IMR-90 (cell line): ENCODE measurements around the gene DHX38. TPM values are rescaled to one million over a fixed set of nuclear protein-coding genes. Genes with fewer than 3 reads are reported as not detected.

Experiments
- ATAC-seq: fragments of 200-7000 bp; cut with Tn5 transposase; 2 replicates; pipeline ENCODE4 v1.9.1; 2020; ENCODE audit warnings: low read depth, mild to moderate bottlenecking, moderate library complexity
- BruUV-seq: library from RNA; stranded (reverse); fragments of 400-500 nt; replicated peaks from 2 replicates; lab custom pipeline; 2021; lab: Mats Ljungman, UMichigan
- CTCF ChIA-PET: fragments of 300-600 bp; formaldehyde crosslinking; extraction: SDS; loops from one replicate; lab custom pipeline; 2021; ENCODE audit warnings: antibody characterized with exemption; lab: Yijun Ruan, JAX
- POLR2A ChIA-PET: fragments of 300-600 bp; sonication (Branson Sonifier 250); formaldehyde crosslinking; loops from one replicate; lab custom pipeline; 2022; ENCODE audit warnings: antibody characterized with exemption; ENCODE audit not compliant: unreplicated experiment; lab: Charles Lee
- DNase-seq: peaks from one replicate; pipeline ENCODE4 v3.0.0; 2013
- H2AFZ ChIP-seq: replicated peaks from 2 replicates; pipeline ENCODE3; 2013; ENCODE audit warnings: low read length, mild to moderate bottlenecking; ENCODE audit not compliant: poor library complexity
- H2AK5ac ChIP-seq: 2 replicates; pipeline ENCODE4 v1.6.1; 2013; ENCODE audit warnings: low read depth, low read length, inconsistent platforms
- H2AK9ac ChIP-seq: replicated peaks from 2 replicates; pipeline ENCODE3; 2013; ENCODE audit warnings: mild to moderate bottlenecking, low read depth, low read length, moderate library complexity; ENCODE audit not compliant: poor library complexity
- H2BK120ac ChIP-seq: 2 replicates; pipeline ENCODE4 v1.6.1; 2013; ENCODE audit warnings: low read depth, low read length, inconsistent platforms
- H2BK15ac ChIP-seq: 3 replicates; pipeline ENCODE4 v1.6.1; 2013; ENCODE audit warnings: low read depth, low read length, inconsistent platforms
- H2BK20ac ChIP-seq: 2 replicates; pipeline ENCODE4 v1.6.1; 2013; ENCODE audit warnings: low read depth, mild to moderate bottlenecking, inconsistent platforms, low read length, moderate library complexity
- H2BK5ac ChIP-seq: 2 replicates; pipeline ENCODE4 v1.6.1; 2013; ENCODE audit warnings: mild to moderate bottlenecking, low read depth, low read length, inconsistent platforms; ENCODE audit not compliant: poor library complexity, severe bottlenecking
- H3K14ac ChIP-seq: replicated peaks from 2 replicates; pipeline ENCODE4 v1.6.1; 2013; ENCODE audit warnings: low read depth, low read length, inconsistent platforms
- H3K18ac ChIP-seq: 2 replicates; pipeline ENCODE4 v1.6.1; 2013; ENCODE audit warnings: low read depth, low read length, control low read depth
- H3K23ac ChIP-seq: 2 replicates; pipeline ENCODE4 v1.6.1; 2013; ENCODE audit warnings: low read depth, low read length, inconsistent platforms
- H3K27ac ChIP-seq: 2 replicates; pipeline ENCODE4 v1.5.1; 2013; ENCODE audit warnings: mild to moderate bottlenecking, control low read depth, low read length; ENCODE audit not compliant: insufficient read depth
- H3K27me3 ChIP-seq: 2 replicates; pipeline ENCODE4 v1.6.1; 2013; ENCODE audit warnings: low read length; ENCODE audit not compliant: control insufficient read depth, insufficient read depth
- H3K36me3 ChIP-seq: 2 replicates; pipeline ENCODE4 v1.6.1; 2013; ENCODE audit warnings: low read length, mixed read lengths; ENCODE audit not compliant: control insufficient read depth, insufficient read depth
- H3K4ac ChIP-seq: 2 replicates; pipeline ENCODE4 v1.6.1; 2013; ENCODE audit warnings: low read depth, low read length, inconsistent platforms
- H3K4me1 ChIP-seq: 2 replicates; pipeline ENCODE4 v1.6.1; 2013; ENCODE audit warnings: low read length, mixed read lengths; ENCODE audit not compliant: control insufficient read depth, insufficient read depth
- H3K4me2 ChIP-seq: 2 replicates; pipeline ENCODE4 v1.6.1; 2013; ENCODE audit warnings: low read depth, mild to moderate bottlenecking, control low read depth, low read length, moderate library complexity
- H3K4me3 ChIP-seq: 2 replicates; pipeline ENCODE4 v1.5.1; 2013; ENCODE audit warnings: low read depth, mild to moderate bottlenecking, control low read depth, low read length, moderate library complexity; ENCODE audit not compliant: insufficient read depth
- H3K56ac ChIP-seq: 2 replicates; pipeline ENCODE4 v1.6.1; 2013; ENCODE audit warnings: low read length, inconsistent platforms; ENCODE audit not compliant: insufficient read depth; ENCODE audit errors: extremely low read depth
- H3K79me1 ChIP-seq, 2 experiments: 2 replicates each; pipeline ENCODE4 v1.6.1; 2013; ENCODE audit warnings: low read length in 2 of 2, inconsistent platforms in 1 of 2, low read depth in 1 of 2
- H3K9ac ChIP-seq: 2 replicates; pipeline ENCODE4 v1.6.1; 2013; ENCODE audit warnings: low read depth, low read length, control low read depth
- H3K9me1 ChIP-seq: 2 replicates; pipeline ENCODE4 v1.6.1; 2013; ENCODE audit warnings: low read length, inconsistent platforms; ENCODE audit not compliant: insufficient read depth
- H3K9me3 ChIP-seq: 2 replicates; pipeline ENCODE4 v1.6.1; 2013; ENCODE audit warnings: low read length; ENCODE audit not compliant: control insufficient read depth, insufficient read depth
- H4K20me1 ChIP-seq: 2 replicates; pipeline ENCODE4 v1.6.1; 2013; ENCODE audit warnings: low read length, inconsistent platforms; ENCODE audit not compliant: insufficient read depth
- H4K5ac ChIP-seq: 2 replicates; pipeline ENCODE4 v1.6.1; 2013; ENCODE audit warnings: mild to moderate bottlenecking, low read depth, low read length, control low read depth
- H4K8ac ChIP-seq, 2 experiments: 2 replicates each; pipeline ENCODE4 v1.6.1; 2013; ENCODE audit warnings: low read depth in 2 of 2, low read length in 2 of 2, control low read depth in 1 of 2, inconsistent platforms in 1 of 2
- H4K91ac ChIP-seq: 2 replicates; pipeline ENCODE4 v1.6.1; 2013; ENCODE audit warnings: low read depth, low read length, inconsistent platforms; ENCODE audit not compliant: insufficient read depth
- BHLHE40 ChIP-seq: fragments of 150-350 bp; IDR thresholded peaks from 2 replicates; pipeline ENCODE4 v1.6.1; 2016; ENCODE audit warnings: mild to moderate bottlenecking, low read depth, low read length
- CEBPB ChIP-seq: IDR thresholded peaks from 2 replicates; pipeline ENCODE4 v1.6.1; 2012; ENCODE audit warnings: low read depth, low read length, improper control_type of control experiment
- CHD1 ChIP-seq: IDR thresholded peaks from 2 replicates; pipeline ENCODE4 v1.6.1; 2012; ENCODE audit warnings: low read depth, low read length, improper control_type of control experiment
- CTCF ChIP-seq: conservative IDR thresholded peaks from 2 replicates; pipeline ENCODE4 v1.5.1; 2012; ENCODE audit warnings: mild to moderate bottlenecking, low read depth, low read length, improper control_type of control experiment
- ELK1 ChIP-seq: fragments of 150-350 bp; IDR thresholded peaks from 2 replicates; pipeline ENCODE4 v1.6.1; 2016; ENCODE audit warnings: low read depth, mild to moderate bottlenecking, low read length, moderate library complexity, borderline replicate concordance
- FOS ChIP-seq: fragments of 150-350 bp; IDR thresholded peaks from 2 replicates; pipeline ENCODE4 v1.6.1; 2016; ENCODE audit warnings: low read depth, low read length
- MAFK ChIP-seq: IDR thresholded peaks from 2 replicates; pipeline ENCODE4 v1.6.1; 2012; ENCODE audit warnings: low read depth, low read length, improper control_type of control experiment
- MAZ ChIP-seq: IDR thresholded peaks from 2 replicates; pipeline ENCODE4 v1.6.1; 2012; ENCODE audit warnings: low read depth, mild to moderate bottlenecking, low read length, improper control_type of control experiment, moderate library complexity, borderline replicate concordance
- MXI1 ChIP-seq: IDR thresholded peaks from 2 replicates; pipeline ENCODE4 v1.6.1; 2012; ENCODE audit warnings: low read depth, mild to moderate bottlenecking, low read length, moderate library complexity, borderline replicate concordance
- NFE2L2 ChIP-seq: fragments of 150-350 bp; IDR thresholded peaks from 2 replicates; pipeline ENCODE4 v1.6.1; 2016; ENCODE audit warnings: low read depth, mild to moderate bottlenecking, low read length
- POLR2A ChIP-seq: IDR thresholded peaks from 2 replicates; pipeline ENCODE4 v1.6.1; 2012; ENCODE audit warnings: mild to moderate bottlenecking, low read depth, low read length
- RAD21 ChIP-seq: IDR thresholded peaks from 2 replicates; pipeline ENCODE4 v1.6.1; 2012; ENCODE audit warnings: low read length, improper control_type of control experiment
- RCOR1 ChIP-seq: IDR thresholded peaks from 2 replicates; pipeline ENCODE4 v1.6.1; 2012; ENCODE audit warnings: mild to moderate bottlenecking, low read length, improper control_type of control experiment; ENCODE audit not compliant: insufficient replicate concordance
- RFX5 ChIP-seq: IDR thresholded peaks from 2 replicates; pipeline ENCODE4 v1.8.0; 2012; ENCODE audit warnings: low read depth, mild to moderate bottlenecking, low read length, moderate library complexity
- SMC3 ChIP-seq: fragments of 150-350 bp; IDR thresholded peaks from 2 replicates; pipeline ENCODE4 v1.6.1; 2016; ENCODE audit warnings: low read depth, mild to moderate bottlenecking, antibody characterized with exemption, low read length, moderate library complexity
- dilution Hi-C: fragments of 300-500 bp; cut with HindIII; formaldehyde crosslinking; loops from one replicate; pipeline ENCODE4 v1.14.3; 2018; ENCODE audit warnings: low sequenced_read_pairs; ENCODE audit not compliant: unreplicated experiment
- in situ Hi-C: fragments of 300-500 bp; cut with MboI; formaldehyde crosslinking; loops from 3 replicates; pipeline ENCODE4 v1.14.3; 2019; ENCODE audit warnings: low sequenced_read_pairs, inconsistent platforms, mixed read lengths
- intact Hi-C: fragments of 100-400 bp; cut with micrococcal nuclease; formaldehyde crosslinking; loops from 2 replicates; pipeline ENCODE4 v1.10.0; 2022
- polyA plus RNA-seq, 3 experiments: library from polyadenylated mRNA; depleted of rRNA; stranded (reverse); fragments of >200 nt; gene quantifications; 2 replicates each; pipeline ENCODE4 v1.2.3, GENCODE V29; 2012; ENCODE audit warnings: low replicate concordance in 1 of 3
- total RNA-seq: library from RNA; depleted of rRNA; stranded (reverse); fragments of >200 nt; gene quantifications from 2 replicates; pipeline ENCODE4 v1.2.3, GENCODE V29; 2012
- TF ChIP-seq, protein P1 (sequence below): fragments of 150-350 bp; IDR thresholded peaks from 2 replicates; pipeline ENCODE4 v1.6.1; 2017; ENCODE audit warnings: mild to moderate bottlenecking, antibody characterized with exemption, low read length, low read depth

DHX38 gene
- total and polyA plus RNA-seq, 2 of the 4 experiments (the other 2 are of a cell fraction), result 45.4 to 49.6 TPM

DNA sequence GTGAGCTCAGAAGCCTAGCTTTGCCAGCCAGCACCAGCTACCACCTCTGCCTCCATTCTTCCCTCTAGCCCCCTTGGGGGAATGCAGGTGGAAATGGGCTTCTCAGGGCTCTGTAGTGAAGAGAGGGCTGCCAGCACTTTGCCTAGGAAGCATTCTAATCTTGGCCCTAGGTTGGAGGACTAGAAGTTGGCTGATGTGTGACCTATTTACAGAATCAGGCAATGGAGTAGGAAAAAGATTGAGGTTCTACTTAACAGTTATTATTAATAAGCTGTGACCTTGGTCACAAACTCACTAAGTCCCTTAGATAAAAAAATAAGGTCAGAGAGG lies 19.9 kb downstream of the DHX38 start:
- Histone ChIP-seq H4K20me1 (no peaks in the 10 kb centered on the region), H3K27ac (no peak overlapping the region), H2AFZ (no peak overlapping the region), H2BK120ac (no peak overlapping the region), H4K8ac (no peak overlapping the region), H2BK15ac (no peak overlapping the region), H3K9me1 (no peaks in the 10 kb centered on the region), H3K4ac (no peak overlapping the region), H3K56ac (no peak overlapping the region), H3K4me2 (no peak overlapping the region), H2AK5ac (no peak overlapping the region), H4K91ac (no peak overlapping the region), H3K23ac (no peak overlapping the region), H2AK9ac (no peak overlapping the region), H3K4me1 (no peaks in the 10 kb centered on the region), H3K27me3 (no peaks in the 10 kb centered on the region), H3K9me3 (no peaks in the 10 kb centered on the region), H4K5ac (no peak overlapping the region), H3K9ac (no peak overlapping the region), H3K4me3 (no peak overlapping the region), H3K36me3 (peaks cover 39% of the 10 kb centered on the region), H2BK20ac (no peak overlapping the region), H3K79me1 (no peaks in the 10 kb centered on the region), H3K18ac (no peak overlapping the region), H3K14ac (no peak overlapping the region), H2BK5ac (no peak overlapping the region)
- DNase-seq (no peak), ATAC-seq (no peak)
- no TSS peak for BruUV-seq
- ChIA-PET POLR2A (no interaction called here), CTCF (no interaction called here)
- TF ChIP-seq MAFK, result no peak
- no peak for TF ChIP-seq MAZ
- no peak for TF ChIP-seq RCOR1
- TF ChIP-seq POLR2A, result no peak
- TF ChIP-seq CEBPB, result no peak
- no peak for TF ChIP-seq FOS
- no peak for TF ChIP-seq RFX5
- TF ChIP-seq, protein P1, sequence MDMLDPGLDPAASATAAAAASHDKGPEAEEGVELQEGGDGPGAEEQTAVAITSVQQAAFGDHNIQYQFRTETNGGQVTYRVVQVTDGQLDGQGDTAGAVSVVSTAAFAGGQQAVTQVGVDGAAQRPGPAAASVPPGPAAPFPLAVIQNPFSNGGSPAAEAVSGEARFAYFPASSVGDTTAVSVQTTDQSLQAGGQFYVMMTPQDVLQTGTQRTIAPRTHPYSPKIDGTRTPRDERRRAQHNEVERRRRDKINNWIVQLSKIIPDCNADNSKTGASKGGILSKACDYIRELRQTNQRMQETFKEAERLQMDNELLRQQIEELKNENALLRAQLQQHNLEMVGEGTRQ, result no peak
- no peak for TF ChIP-seq SMC3
- TF ChIP-seq CTCF, result no peak
- no peak for TF ChIP-seq CHD1
- no peak for TF ChIP-seq BHLHE40
- no peak for TF ChIP-seq ELK1
- TF ChIP-seq RAD21, result no peak
- no peak for TF ChIP-seq NFE2L2
- no peak for TF ChIP-seq MXI1
- in situ Hi-C loops (no loop called here), dilution Hi-C loops (no loop called here), intact Hi-C loops (no loop called here)
